ENCODE data around the gene KRTAP5-5. TPM values are rescaled to one million over a fixed set of nuclear protein-coding genes. Genes with fewer than 3 reads are reported as not detected.

The KRTAP5-5 gene
- total and polyA plus RNA-seq, 8 donors, result not detected

DNA sequence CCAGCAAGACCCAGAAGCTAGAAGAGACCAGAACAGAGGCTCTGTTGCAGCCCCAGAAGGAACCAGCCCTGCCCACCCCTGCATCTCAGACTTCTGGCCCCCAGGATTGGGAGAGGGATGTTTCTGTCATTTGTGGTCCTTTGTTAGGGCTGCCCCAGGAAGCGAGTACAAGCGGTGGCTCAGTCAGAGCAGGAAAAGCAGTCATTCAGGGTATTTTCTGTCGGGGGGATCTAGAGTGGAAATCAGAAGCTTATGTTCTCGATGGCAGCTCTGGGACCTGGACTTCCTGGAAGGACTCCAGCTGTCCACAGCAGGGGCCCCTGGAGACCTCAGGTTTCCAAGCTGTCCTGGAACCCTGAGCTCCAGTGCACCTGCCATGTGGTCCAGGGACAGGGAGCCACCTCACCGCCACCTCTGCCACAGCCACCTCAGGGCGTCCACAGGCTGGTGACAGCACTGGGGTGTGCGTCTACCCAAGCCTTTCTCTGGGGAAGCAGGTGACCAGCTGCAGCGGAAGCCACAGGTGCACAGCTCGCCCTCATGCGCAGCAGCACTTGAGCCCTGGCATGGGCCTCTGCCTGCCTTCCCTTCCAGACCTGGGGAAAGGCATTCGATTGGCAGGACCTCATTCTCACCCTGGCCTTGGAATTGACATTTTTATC lies 2.6 kb downstream of the KRTAP5-5 start:
- no peaks in the 10 kb centered on the region for H3K36me3 ChIP-seq
- intact Hi-C loops (cut with DNase I), result no loop called here
- TF ChIP-seq, protein P1, sequence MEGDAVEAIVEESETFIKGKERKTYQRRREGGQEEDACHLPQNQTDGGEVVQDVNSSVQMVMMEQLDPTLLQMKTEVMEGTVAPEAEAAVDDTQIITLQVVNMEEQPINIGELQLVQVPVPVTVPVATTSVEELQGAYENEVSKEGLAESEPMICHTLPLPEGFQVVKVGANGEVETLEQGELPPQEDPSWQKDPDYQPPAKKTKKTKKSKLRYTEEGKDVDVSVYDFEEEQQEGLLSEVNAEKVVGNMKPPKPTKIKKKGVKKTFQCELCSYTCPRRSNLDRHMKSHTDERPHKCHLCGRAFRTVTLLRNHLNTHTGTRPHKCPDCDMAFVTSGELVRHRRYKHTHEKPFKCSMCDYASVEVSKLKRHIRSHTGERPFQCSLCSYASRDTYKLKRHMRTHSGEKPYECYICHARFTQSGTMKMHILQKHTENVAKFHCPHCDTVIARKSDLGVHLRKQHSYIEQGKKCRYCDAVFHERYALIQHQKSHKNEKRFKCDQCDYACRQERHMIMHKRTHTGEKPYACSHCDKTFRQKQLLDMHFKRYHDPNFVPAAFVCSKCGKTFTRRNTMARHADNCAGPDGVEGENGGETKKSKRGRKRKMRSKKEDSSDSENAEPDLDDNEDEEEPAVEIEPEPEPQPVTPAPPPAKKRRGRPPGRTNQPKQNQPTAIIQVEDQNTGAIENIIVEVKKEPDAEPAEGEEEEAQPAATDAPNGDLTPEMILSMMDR (IDR thresholded peaks at IDR 0.05), result no peak
- ATAC-seq (no peak), DNase-seq (no peak)
- peaks cover 0 to 6% of the 10 kb centered on the region in 2 donors for H3K4me1 ChIP-seq
- H3K27me3 ChIP-seq, result peaks cover 0 to 69% of the 10 kb centered on the region in 2 donors
- H3K9me3 ChIP-seq, result no peaks in the 10 kb centered on the region
- H3K27ac ChIP-seq, result no peak overlapping the region
- no peak overlapping the region for H3K4me3 ChIP-seq

- TF ChIP-seq, protein P1 (IDR thresholded peaks at IDR 0.05), result no peak
- Histone ChIP-seq H3K36me3 (no peaks in the 10 kb centered on the region), H3K27ac (no peak overlapping the region), H3K4me1 (peaks cover 0 to 5% of the 10 kb centered on the region in 2 donors), H3K27me3 (peaks cover 0 to 57% of the 10 kb centered on the region in 2 donors), H3K4me3 (no peak overlapping the region), H3K9me3 (no peaks in the 10 kb centered on the region)
- no peak for ATAC-seq
- intact Hi-C loops (cut with DNase I), result no loop called here
- no peak for DNase-seq
Observed at GRCh38 chr11:1633864-1634263, 4.3 kb downstream of the KRTAP5-5 start.

GRCh38 chr11:1636291-1636950 lies 6.8 kb downstream of the KRTAP5-5 start:
- no peak overlapping the region for H3K4me3 ChIP-seq
- intact Hi-C loops (cut with DNase I), result no loop called here
- H3K27me3 ChIP-seq, result peaks cover 0 to 59% of the 10 kb centered on the region in 2 donors
- DNase-seq (no peak), ATAC-seq (no peak)
- H3K36me3 ChIP-seq, result no peaks in the 10 kb centered on the region
- TF ChIP-seq, protein P1 (IDR thresholded peaks at IDR 0.05), result no peak
- H3K27ac ChIP-seq, result no peak overlapping the region
- H3K4me1 ChIP-seq, result peaks cover 0 to 11% of the 10 kb centered on the region in 2 donors
- no peaks in the 10 kb centered on the region for H3K9me3 ChIP-seq

GRCh38 chr11:1637628-1638027 lies 8.1 kb downstream of the KRTAP5-5 start:
- DNase-seq (no peak), ATAC-seq (no peak)
- TF ChIP-seq, protein P1 (IDR thresholded peaks at IDR 0.05), result no peak
- peaks cover 0 to 11% of the 10 kb centered on the region in 2 donors for H3K4me1 ChIP-seq
- H3K27me3 ChIP-seq, result peaks cover 0 to 52% of the 10 kb centered on the region in 2 donors
- intact Hi-C loops (cut with DNase I), result no loop called here
- no peak overlapping the region for H3K27ac ChIP-seq
- H3K9me3 ChIP-seq, result no peaks in the 10 kb centered on the region
- no peaks in the 10 kb centered on the region for H3K36me3 ChIP-seq
- no peak overlapping the region for H3K4me3 ChIP-seq

GRCh38 chr11:1638344-1638743 lies 8.8 kb downstream of the KRTAP5-5 start:
- no peak overlapping the region for H3K27ac ChIP-seq
- ATAC-seq, result no peak
- H3K4me3 ChIP-seq, result no peak overlapping the region
- peaks cover 0 to 54% of the 10 kb centered on the region in 2 donors for H3K27me3 ChIP-seq
- H3K36me3 ChIP-seq, result no peaks in the 10 kb centered on the region
- peaks cover 0 to 11% of the 10 kb centered on the region in 2 donors for H3K4me1 ChIP-seq
- intact Hi-C loops (cut with DNase I), result no loop called here
- H3K9me3 ChIP-seq, result no peaks in the 10 kb centered on the region
- TF ChIP-seq, protein P1 (IDR thresholded peaks at IDR 0.05), result no peak
- DNase-seq, result no peak

All from left lung (tissue), 10 donors.